DMS114 treated with DMSO at 0.1 percent for 48 hours (cell line): Measurements from ENCODE around the gene FER.
"Not testable (repeated sequence)": the region's sequence is repeated elsewhere in the genome, so short reads cannot be mapped to it uniquely, and the experiment has no call there.

Source experiments
- DNase-seq: peaks from one replicate; lab custom pipeline; 2025; ENCODE audit not compliant: unreplicated experiment; lab: John Stamatoyannopoulos, UW

The FER gene

GRCh38 chr5:109028608-109029299 lies 281.1 kb downstream of the FER start:
- no peak for DNase-seq

DNA sequence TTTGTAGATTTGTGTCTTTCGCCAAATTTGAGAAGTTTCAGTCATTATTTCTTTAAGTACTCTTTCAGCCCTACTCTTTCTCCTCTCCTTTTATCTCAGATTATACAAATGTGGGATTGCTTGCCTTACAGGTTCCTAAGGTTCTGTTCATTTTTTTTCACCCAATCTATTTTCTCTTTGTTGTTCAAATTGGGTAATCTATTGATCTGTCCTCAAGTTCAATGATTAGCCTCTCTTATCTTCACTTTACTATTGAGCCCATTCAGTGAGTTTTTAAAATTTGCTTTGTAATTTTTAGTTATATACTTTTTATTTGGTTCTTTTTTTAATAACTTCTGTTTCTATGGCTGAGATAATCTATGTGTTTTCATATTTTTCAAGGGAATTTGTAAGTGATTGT lies 282.1 kb downstream of the FER start:
- no peak for DNase-seq

DNA sequence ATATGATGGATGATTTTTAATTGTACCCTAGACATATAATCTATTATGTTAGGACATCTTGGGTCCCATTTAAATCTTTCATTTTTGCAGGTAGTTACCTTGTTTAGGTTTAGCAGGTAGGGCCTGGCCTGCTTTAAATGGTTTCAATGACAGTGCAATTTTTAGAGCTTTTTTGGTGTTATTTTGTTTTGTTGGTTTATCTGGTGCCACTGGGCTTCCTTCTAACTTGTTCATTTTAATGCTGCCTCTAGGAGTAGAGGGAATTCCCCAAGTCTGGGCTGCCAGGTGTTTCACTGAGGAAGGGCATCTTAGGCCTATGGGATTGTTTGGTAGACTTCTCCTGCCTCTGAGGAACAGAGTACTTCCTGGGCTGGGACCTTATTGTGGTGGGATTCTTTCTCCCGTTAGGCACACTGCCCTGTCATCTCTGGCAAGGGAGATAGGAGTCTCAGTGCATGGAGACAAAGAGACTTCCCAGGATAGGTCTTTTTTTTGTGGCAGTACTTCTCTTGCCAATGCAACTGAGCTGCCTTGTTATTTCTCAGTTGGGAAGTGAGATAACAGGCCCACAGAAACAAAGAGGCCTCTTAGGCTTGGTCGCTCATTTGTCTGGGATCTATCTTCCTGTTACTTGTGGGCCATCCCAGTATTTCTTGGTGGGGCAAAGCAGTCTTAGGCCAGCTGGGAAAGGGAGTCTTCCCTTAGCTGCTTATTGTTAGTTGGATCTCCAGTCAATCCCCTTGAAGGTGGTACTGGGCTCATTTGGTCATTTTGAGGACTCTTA lies 282.9 kb downstream of the FER start:
- no peak for DNase-seq

GRCh38 chr5:109034306-109034705 lies 286.6 kb downstream of the FER start:
- DNase-seq = no peak

DNA sequence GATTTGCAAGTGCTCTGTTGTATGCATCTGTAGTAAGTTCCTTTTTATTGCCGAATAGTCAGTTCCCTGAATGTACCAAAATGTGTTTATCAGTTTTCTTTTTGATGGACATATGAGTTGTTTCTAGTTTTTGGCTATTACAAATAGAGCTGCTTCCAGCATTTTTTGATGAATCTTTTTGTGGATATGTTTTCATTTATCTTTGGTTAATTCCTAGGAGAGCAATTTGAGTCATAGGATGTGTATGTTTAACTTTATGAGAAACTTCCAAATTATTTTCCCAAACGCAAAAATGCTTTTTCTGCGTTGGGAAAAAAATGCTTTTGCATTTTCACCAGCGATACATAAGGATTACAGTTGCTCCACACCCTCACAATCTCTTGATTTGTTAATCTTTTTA lies 287.7 kb downstream of the FER start:
- DNase-seq = no peak

GRCh38 chr5:109038209-109038840 lies 290.6 kb downstream of the FER start:
- DNase-seq = no peak

GRCh38 chr5:109041317-109041716 lies 293.6 kb downstream of the FER start:
- DNase-seq = no peak

DNA sequence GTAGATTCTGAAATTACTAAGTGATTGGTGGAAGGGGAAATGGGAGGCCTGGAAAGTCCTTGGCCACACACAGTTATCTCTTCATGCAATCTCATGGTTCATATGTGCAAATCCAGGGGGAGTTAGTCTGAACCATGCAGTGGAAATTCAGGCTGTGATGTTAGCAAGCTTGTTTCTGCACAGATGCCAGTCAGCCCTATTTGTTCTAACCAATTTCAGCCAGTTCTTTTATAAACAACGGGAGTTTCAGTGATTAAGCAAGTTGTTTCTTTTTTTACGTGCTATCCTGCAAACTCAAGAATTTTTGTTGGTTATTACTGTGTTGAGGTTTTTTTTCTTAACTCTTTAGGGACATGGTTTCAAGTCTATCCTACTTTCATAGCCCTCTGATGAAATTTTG lies 298.0 kb downstream of the FER start:
- DNase-seq = no peak

GRCh38 chr5:109049565-109049964 lies 301.9 kb downstream of the FER start:
- no peak for DNase-seq

DNA sequence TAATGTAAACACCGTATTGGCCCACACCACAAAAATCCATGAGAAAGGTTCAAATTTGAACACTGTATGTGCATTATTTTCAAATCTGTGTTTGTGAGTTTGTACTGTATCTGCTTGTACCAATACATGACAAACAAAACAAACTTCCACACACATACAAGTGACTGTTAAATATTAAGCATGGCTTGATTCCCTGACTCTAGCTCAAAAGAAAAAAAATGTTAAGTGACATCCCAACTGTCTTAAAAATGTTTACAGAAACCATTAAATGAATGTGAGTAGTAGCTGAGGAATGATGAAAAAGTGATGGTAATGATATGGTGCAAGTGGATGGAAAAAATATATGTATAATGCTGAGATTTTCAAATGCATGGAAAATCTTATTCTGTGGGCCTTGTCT lies 302.6 kb downstream of the FER start:
- not testable (repeated sequence) for DNase-seq

DNA sequence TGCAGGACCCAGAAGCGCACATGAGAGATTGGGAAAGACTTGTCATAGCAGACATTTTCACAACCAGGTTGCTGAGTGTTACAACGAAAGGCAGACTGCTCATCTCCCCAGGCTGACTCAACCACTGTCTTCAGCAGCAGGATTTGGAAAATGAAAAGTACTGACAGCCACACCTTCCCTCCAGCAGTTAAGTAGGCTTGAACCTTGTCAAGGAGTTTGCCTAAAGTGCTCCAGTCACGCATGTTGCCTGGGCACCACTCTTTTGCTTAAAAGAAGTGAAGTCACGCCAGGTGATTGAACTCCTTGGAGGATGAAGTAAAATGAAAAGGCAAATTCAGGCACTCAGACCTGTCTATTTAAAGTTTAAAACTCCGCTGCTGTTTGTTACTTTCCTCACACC lies 304.5 kb downstream of the FER start:
- not testable (repeated sequence) for DNase-seq

GRCh38 chr5:109053995-109054417 lies 306.3 kb downstream of the FER start:
- no peak for DNase-seq

- no peak for DNase-seq
Measured at GRCh38 chr5:109060378-109061025, 312.8 kb downstream of the FER start.

DNA sequence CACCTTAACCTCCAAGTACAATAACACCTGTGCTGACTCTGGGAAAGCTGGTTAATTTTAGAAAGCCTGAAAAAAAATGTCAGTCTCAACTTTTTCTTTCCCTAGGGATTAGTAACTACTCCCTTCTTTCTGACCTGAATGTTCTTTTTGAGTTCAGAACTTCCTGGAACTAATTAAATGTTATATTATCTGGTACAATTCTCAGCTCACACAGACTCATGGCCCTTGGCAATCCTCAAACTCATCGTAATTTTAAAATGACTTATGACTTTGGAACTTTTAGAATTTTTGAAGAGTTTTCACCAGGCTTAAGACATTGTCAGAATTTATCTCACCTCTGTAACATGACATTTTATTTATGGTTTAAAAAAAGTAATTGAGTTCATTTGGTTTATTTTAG lies 315.0 kb downstream of the FER start:
- no peak for DNase-seq

DNA sequence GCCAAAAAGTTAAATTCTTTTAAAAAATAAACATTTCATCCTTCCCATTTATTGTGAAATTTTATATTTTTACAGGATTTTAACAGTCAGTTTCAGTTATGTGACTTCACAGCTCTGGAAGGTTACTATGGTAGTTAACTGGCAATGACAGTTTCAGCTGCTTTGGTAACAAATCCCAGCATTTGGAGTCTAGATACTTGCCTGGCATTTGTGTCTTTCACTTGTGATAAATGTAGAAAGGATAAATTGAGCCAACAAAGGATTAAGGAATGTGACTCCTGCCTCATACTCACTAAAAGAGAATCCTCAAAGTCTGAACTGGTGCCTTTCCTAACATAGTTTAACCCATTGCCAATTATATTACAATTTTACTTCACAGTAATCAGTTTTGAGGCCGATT lies 315.5 kb downstream of the FER start:
- no peak for DNase-seq

- DNase-seq = no peak
Measured at GRCh38 chr5:109076741-109077140, 329.0 kb downstream of the FER start.

DNA sequence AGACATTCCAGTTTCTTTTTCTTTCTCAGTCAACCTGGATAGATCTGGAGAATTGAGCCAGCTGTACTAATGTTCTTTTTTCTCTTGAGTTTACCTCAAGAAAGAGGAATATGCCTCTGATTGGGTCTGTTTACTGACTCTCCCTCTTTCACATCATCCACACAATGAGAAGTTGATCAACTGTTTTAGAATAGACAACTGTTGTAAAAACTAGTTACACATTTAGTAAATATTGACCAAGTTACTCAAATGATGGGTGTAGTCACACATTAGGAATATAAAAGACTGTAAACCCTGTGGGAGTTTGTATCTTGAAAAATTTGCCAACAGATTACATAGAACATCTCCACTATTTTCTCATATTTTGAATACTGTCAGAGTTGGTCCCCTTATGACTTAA lies 330.8 kb downstream of the FER start:
- DNase-seq = no peak

GRCh38 chr5:109080481-109080880 lies 332.8 kb downstream of the FER start:
- DNase-seq = no peak

DNA sequence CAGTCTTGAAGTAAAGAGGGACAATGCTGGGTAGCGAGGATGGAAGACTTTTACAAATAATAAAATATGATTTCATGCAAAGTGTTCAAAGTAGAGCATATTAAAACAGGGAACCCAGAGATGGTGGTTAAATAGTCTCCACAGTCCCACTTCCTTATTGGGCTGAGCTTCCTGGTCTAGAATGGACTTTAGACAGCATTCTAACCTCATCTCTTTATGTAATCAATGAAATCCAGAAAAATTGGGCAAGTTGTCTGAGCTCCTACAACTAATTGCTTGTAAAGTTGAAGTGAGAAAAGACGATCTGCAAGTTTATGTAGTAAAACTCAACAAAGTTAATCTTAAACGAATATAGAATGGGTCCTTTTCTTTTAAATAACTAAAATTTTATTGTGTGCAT lies 333.2 kb downstream of the FER start:
- DNase-seq = no peak

DNA sequence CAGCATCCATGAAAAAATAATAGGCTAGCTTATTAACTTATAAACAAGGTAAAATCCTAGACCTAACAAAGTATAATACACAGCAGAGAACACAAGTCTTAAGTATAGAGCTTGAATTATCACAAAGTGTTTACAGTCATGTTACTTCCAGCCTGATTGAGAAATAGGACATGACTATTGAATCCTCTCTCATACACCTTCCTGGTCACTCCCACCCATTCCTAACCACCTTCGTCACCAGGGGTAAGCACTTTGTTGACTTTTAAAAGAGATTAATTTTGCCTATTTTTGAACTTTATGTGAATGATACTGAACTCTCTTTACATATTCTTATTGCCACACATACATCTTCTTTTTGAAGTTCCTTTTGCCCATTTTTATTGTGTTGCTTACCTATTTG lies 336.2 kb downstream of the FER start:
- no peak for DNase-seq

DNA sequence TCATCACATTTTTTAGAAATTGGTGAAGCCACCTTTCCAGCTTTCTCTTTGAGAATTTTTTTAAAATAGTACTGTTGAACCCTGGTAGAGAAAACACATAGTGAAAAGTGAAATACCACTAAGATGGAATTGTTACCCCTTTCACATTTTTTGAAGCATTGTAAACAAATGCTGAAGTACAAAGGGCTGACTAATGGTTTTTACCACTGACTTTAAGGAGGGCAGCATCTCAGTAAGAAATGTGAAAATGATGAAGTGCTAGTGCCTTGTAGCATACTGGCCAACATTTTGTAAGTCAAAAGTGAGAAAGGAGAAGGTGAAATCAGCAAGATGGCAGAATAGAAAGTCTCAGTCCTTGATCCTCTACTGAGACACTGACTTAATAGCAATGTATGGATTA lies 341.5 kb downstream of the FER start:
- no peak for DNase-seq

- no peak for DNase-seq
Measured at GRCh38 chr5:109099081-109099480, 351.4 kb downstream of the FER start.
